NCI-H2227 (cell line): Measurements from ENCODE around the gene LDLRAD3.

Experiments used
- DNase-seq: peaks from one replicate; lab custom pipeline; 2025; ENCODE audit not compliant: unreplicated experiment; lab: John Stamatoyannopoulos, UW

Gene LDLRAD3

GRCh38 chr11:35927104-35927503 lies 16.8 kb upstream of the LDLRAD3 start:
- DNase-seq: no peak

- no peak for DNase-seq
Observed at GRCh38 chr11:35927682-35928081, 16.2 kb upstream of the LDLRAD3 start.

- DNase-seq: no peak
Observed at GRCh38 chr11:35928688-35929395, 15.0 kb upstream of the LDLRAD3 start.

GRCh38 chr11:35930466-35930865 lies 13.4 kb upstream of the LDLRAD3 start:
- DNase-seq: no peak

GRCh38 chr11:35932121-35932520 lies 11.7 kb upstream of the LDLRAD3 start:
- DNase-seq: no peak

GRCh38 chr11:35932681-35933319 lies 11.1 kb upstream of the LDLRAD3 start:
- no peak for DNase-seq

- DNase-seq: no peak
Observed at GRCh38 chr11:35933320-35933871, 10.5 kb upstream of the LDLRAD3 start.

- DNase-seq: no peak
Observed at GRCh38 chr11:35934271-35934670, 9.6 kb upstream of the LDLRAD3 start.

GRCh38 chr11:35934981-35935380 lies 8.9 kb upstream of the LDLRAD3 start:
- no peak for DNase-seq

- DNase-seq: no peak
Observed at GRCh38 chr11:35935390-35935789, 8.5 kb upstream of the LDLRAD3 start.

GRCh38 chr11:35937111-35937510 lies 6.8 kb upstream of the LDLRAD3 start:
- DNase-seq: no peak

GRCh38 chr11:35937700-35938099 lies 6.2 kb upstream of the LDLRAD3 start:
- no peak for DNase-seq

- DNase-seq: no peak
Observed at GRCh38 chr11:35938231-35938630, 5.6 kb upstream of the LDLRAD3 start.

- no peak for DNase-seq
Observed at GRCh38 chr11:35943309-35943708, 553 bp upstream of the LDLRAD3 start.

- no peak for DNase-seq
Observed at GRCh38 chr11:35944503-35945136, 758 bp downstream of the LDLRAD3 start.

- DNase-seq: no peak
Observed at GRCh38 chr11:35945137-35945518, 1.3 kb downstream of the LDLRAD3 start.

GRCh38 chr11:35946766-35947165 lies 2.9 kb downstream of the LDLRAD3 start:
- peak; percentile 9 for DNase-seq

GRCh38 chr11:35947437-35947836 lies 3.6 kb downstream of the LDLRAD3 start:
- DNase-seq: no peak

- no peak for DNase-seq
Observed at GRCh38 chr11:35949242-35949641, 5.4 kb downstream of the LDLRAD3 start.

GRCh38 chr11:35950082-35950481 lies 6.2 kb downstream of the LDLRAD3 start:
- no peak for DNase-seq

- peak; percentile 4 for DNase-seq
Observed at GRCh38 chr11:35951680-35952079, 7.8 kb downstream of the LDLRAD3 start.
